Measurements from ENCODE around the gene BBS10.

DNA sequence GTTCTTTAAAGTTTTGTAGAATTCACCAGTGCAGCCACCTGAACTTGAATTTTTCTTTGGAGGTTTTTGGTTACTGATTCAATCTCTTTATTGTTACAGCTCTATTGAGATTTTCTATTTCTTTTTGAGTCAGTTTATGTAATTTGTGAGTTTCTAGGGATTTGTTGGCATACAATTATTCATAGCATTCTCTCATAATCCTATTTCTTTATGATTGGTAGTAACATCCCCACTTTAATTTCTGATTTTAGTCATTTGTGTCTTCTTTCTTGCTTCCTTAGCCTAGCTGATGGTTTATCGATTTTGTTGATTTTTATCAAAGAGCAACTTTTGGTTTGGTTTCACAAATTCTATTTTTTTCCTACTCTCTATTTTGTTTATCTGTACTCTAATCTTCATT, 17.9 kb upstream of the BBS10 start:
- TF ChIP-seq EP300 (IDR thresholded peaks at IDR 0.05) (no peak), POLR2AphosphoS5 (IDR thresholded peaks at IDR 0.05) (no peak)
